Tibial nerve (tissue), 4 donors: Measurements from ENCODE around the gene TMEM63C. TPM values are rescaled to one million over a fixed set of nuclear protein-coding genes. Genes with fewer than 3 reads are reported as not detected.

Experiments
- DNase-seq, 2 donors: peaks; one replicate each; pipeline ENCODE4 v3.0.0-alpha.2; 2019; ENCODE audit warnings: low spot score in 2 of 2
- H3K27ac ChIP-seq, 4 donors: fragments of 200-600 bp; sonication (generic) in 3 of 4; one replicate each; pipeline ENCODE4 v1.5.1; 2017 to 2019; ENCODE audit warnings: mild to moderate bottlenecking in 1 of 4
- H3K27me3 ChIP-seq, 2 donors: fragments of 200-600 bp; sonication (generic) in 1 of 2; one replicate each; pipeline versions ENCODE4 v1.5.1 to v1.6.0; 2017 to 2019
- H3K36me3 ChIP-seq, 3 donors: fragments of 200-600 bp; sonication (generic); one replicate each; pipeline ENCODE4 v1.5.1; 2018 to 2019
- H3K4me1 ChIP-seq, 4 donors: fragments of 200-600 bp; sonication (generic) in 3 of 4; one replicate each; pipeline ENCODE4 v1.5.1; 2017 to 2019
- H3K4me3 ChIP-seq, 4 donors: fragments of 200-600 bp; sonication (generic) in 3 of 4; one replicate each; pipeline ENCODE4 v1.5.1; 2017 to 2019; ENCODE audit warnings: mild to moderate bottlenecking in 1 of 4, moderate library complexity in 1 of 4
- H3K9me3 ChIP-seq, 4 donors: fragments of 200-600 bp; sonication (generic) in 3 of 4; one replicate each; pipeline ENCODE4 v1.5.1; 2017 to 2019
- EP300 ChIP-seq, 2 donors: sonication (generic); formaldehyde crosslinking; IDR thresholded peaks; one replicate each; pipeline ENCODE4 v1.6.1; 2017; ENCODE audit warnings: antibody characterized with exemption in 2 of 2, mild to moderate bottlenecking in 1 of 2
- POLR2A ChIP-seq, 2 donors: fragments of 450-650 bp; IDR thresholded peaks; one replicate each; pipeline ENCODE4 v1.6.1; 2017; ENCODE audit warnings: antibody characterized with exemption in 2 of 2, mild to moderate bottlenecking in 2 of 2, moderate library complexity in 2 of 2
- WGBS, 2 donors: methylation state at CpG; one replicate each; pipeline ENCODE4 v1.1.5; 2018; 5-methylcytosine and 5-hydroxymethylcytosine counted together
- total RNA-seq, 4 donors: library from RNA; depleted of rRNA; stranded (reverse); fragments of >200 nt; gene quantifications; one replicate each; pipeline ENCODE4 v1.1.0, GENCODE V29; 2016
- TF ChIP-seq, protein P1 (sequence below), 5 experiments: fragments of 200-600 bp in 3 of 5; fragments of 450-650 bp in 2 of 5; sonication (generic) in 3 of 5; IDR thresholded peaks; one replicate each; pipeline ENCODE4 v1.5.1; 2016 to 2019; ENCODE audit warnings: antibody characterized with exemption in 5 of 5, mild to moderate bottlenecking in 3 of 5, moderate library complexity in 2 of 5

TMEM63C gene
- total RNA-seq, 4 donors from 2014 or later, result not detected

GRCh38 chr14:77197988-77198387 is 16.4 kb downstream of the TMEM63C start:
- Histone ChIP-seq H3K9me3 (no peaks in the 10 kb centered on the region), H3K27me3 (peaks cover 0 to 11% of the 10 kb centered on the region in 2 donors), H3K4me3 (no peak overlapping the region), H3K4me1 (no peaks in the 10 kb centered on the region), H3K27ac (no peak overlapping the region), H3K36me3 (no peaks in the 10 kb centered on the region)
- WGBS, 2 donors, result 90 to 94% methylated on average over 3 to 4 of the region's 4 CpGs
- DNase-seq, result no peak
- TF ChIP-seq EP300 (IDR thresholded peaks at IDR 0.05) (no peak), POLR2A (IDR thresholded peaks at IDR 0.05) (no peak)
- TF ChIP-seq, protein P1, sequence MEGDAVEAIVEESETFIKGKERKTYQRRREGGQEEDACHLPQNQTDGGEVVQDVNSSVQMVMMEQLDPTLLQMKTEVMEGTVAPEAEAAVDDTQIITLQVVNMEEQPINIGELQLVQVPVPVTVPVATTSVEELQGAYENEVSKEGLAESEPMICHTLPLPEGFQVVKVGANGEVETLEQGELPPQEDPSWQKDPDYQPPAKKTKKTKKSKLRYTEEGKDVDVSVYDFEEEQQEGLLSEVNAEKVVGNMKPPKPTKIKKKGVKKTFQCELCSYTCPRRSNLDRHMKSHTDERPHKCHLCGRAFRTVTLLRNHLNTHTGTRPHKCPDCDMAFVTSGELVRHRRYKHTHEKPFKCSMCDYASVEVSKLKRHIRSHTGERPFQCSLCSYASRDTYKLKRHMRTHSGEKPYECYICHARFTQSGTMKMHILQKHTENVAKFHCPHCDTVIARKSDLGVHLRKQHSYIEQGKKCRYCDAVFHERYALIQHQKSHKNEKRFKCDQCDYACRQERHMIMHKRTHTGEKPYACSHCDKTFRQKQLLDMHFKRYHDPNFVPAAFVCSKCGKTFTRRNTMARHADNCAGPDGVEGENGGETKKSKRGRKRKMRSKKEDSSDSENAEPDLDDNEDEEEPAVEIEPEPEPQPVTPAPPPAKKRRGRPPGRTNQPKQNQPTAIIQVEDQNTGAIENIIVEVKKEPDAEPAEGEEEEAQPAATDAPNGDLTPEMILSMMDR (IDR thresholded peaks at IDR 0.05), result no peak

GRCh38 chr14:77198561-77198960 is 17.0 kb downstream of the TMEM63C start:
- H3K4me3 ChIP-seq, result no peak overlapping the region
- H3K36me3 ChIP-seq, result no peaks in the 10 kb centered on the region
- no peaks in the 10 kb centered on the region for H3K9me3 ChIP-seq
- no peak overlapping the region for H3K27ac ChIP-seq
- WGBS, 2 donors, result 67 to 70% methylated on average over 6 of the region's 6 CpGs
- H3K27me3 ChIP-seq, result peaks cover 0 to 11% of the 10 kb centered on the region in 2 donors
- no peaks in the 10 kb centered on the region for H3K4me1 ChIP-seq
- TF ChIP-seq POLR2A (IDR thresholded peaks at IDR 0.05) (no peak), EP300 (IDR thresholded peaks at IDR 0.05) (no peak)
- TF ChIP-seq, protein P1 (IDR thresholded peaks at IDR 0.05), result no peak
- DNase-seq, result no peak

DNA sequence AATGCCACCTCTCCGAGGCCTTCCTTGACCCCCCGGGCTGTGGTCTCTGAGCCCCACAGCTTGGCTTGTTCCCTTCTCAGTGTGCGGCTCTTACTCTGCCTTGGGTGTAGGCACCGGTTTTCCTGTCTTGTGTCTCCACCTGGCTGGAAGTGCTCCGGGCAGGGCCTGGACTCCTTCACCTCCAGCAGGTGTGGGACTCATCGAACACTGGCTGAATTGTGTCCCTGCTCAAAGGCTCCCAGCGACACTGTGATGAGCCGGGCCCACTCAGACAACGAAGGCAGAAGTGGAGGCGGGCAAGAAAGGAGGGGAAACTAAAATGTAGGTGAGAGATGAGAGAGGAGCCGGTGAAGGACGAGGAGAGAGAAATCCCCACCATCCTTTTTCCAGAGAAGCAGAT is 18.0 kb downstream of the TMEM63C start:
- Histone ChIP-seq H3K4me1 (no peaks in the 10 kb centered on the region), H3K9me3 (no peaks in the 10 kb centered on the region), H3K27ac (no peak overlapping the region), H3K4me3 (no peak overlapping the region), H3K27me3 (peaks cover 0 to 11% of the 10 kb centered on the region in 2 donors), H3K36me3 (no peaks in the 10 kb centered on the region)
- TF ChIP-seq EP300 (IDR thresholded peaks at IDR 0.05), result no peak
- no peak for TF ChIP-seq POLR2A (IDR thresholded peaks at IDR 0.05)
- TF ChIP-seq, protein P1 (IDR thresholded peaks at IDR 0.05), result no peak
- 73 to 78% methylated on average over 12 of the region's 12 CpGs for WGBS, 2 donors
- no peak for DNase-seq

DNA sequence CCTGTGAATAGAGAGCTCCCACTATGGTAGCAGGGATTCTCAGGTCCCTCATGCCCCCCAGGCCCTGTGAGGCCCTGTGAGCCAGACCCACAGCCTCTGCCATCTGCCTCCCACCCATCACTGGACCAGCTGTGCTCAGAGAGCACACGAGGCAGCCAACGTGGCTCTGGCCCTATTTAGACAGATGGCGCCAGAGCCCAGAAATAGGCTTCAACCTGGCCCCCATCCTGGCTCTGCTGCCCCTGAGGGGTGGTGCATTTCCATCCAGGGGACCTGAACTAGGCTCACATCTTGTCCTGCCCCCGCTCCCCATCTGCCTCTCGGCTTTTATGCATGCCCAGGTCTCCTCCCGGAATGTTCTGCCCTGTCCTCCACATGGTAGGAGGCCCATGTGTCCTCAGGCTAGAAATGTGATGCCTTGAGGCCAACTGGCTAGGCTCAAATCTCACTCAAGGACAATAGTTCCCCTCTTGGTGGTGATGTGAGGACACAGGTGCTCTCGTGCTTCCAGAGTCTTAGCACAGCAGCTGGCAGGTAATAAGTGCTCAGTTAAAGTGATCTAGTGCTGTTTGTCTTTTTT is 18.9 kb downstream of the TMEM63C start:
- no peak overlapping the region for H3K4me3 ChIP-seq
- no peak overlapping the region for H3K27ac ChIP-seq
- H3K27me3 ChIP-seq, result peaks cover 0 to 11% of the 10 kb centered on the region in 2 donors
- no peak for DNase-seq
- H3K4me1 ChIP-seq, result no peaks in the 10 kb centered on the region
- H3K9me3 ChIP-seq, result no peaks in the 10 kb centered on the region
- TF ChIP-seq POLR2A (IDR thresholded peaks at IDR 0.05) (no peak), EP300 (IDR thresholded peaks at IDR 0.05) (no peak)
- TF ChIP-seq, protein P1 (IDR thresholded peaks at IDR 0.05), result no peak
- whole genome bisulfite sequencing, 2 donors, result 53 to 59% methylated on average over 6 to 7 of the region's 7 CpGs
- H3K36me3 ChIP-seq, result no peaks in the 10 kb centered on the region

DNA sequence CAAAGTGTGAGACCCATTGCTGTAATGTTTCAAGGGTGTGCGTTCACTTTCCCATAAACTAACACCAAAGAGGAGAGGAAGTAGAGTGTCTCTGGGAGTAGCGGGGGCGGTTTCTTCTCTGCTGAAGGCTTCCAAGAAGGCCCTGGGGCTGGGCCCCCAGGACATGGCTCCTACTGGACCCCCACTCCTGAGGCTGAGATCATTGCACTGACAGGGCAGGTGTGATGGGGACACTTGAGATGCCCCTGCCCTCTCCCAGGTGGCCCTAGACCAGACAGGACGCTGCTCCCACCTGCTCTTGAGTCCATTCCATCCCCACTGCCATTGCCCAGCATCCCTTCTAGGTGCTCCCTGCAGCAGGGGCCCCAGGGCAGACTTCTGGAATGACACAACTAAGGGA is 20.1 kb downstream of the TMEM63C start:
- Histone ChIP-seq H3K36me3 (no peaks in the 10 kb centered on the region), H3K4me3 (no peak overlapping the region), H3K27ac (no peak overlapping the region), H3K27me3 (peaks cover 0 to 11% of the 10 kb centered on the region in 2 donors), H3K9me3 (no peaks in the 10 kb centered on the region), H3K4me1 (no peaks in the 10 kb centered on the region)
- TF ChIP-seq POLR2A (IDR thresholded peaks at IDR 0.05), result no peak
- TF ChIP-seq EP300 (IDR thresholded peaks at IDR 0.05), result no peak
- TF ChIP-seq, protein P1 (IDR thresholded peaks at IDR 0.05), result no peak
- WGBS, 2 donors, result 84 to 86% methylated on average over 4 of the region's 4 CpGs
- no peak for DNase-seq
